Spleen (tissue), 11 donors: ENCODE measurements around the gene SAT2. TPM values are rescaled to one million over a fixed set of nuclear protein-coding genes. Genes with fewer than 3 reads are reported as not detected.

Experiments
- DNase-seq: peaks from one replicate; pipeline ENCODE4 v3.0.0-alpha.2; 2020
- H3K27ac ChIP-seq, 8 donors: fragments of 200-600 bp; sonication (generic) in 7 of 8; 1 replicate in 4 of 8; 2 replicates in 4 of 8; pipeline versions ENCODE4 v1.5.0 to v1.8.0; 2016 to 2021; ENCODE audit warnings: inconsistent platforms in 4 of 8, mild to moderate bottlenecking in 4 of 8, moderate library complexity in 1 of 8
- H3K27me3 ChIP-seq, 7 donors: fragments of 200-600 bp; sonication (generic) in 6 of 7; replicated peaks in 1 of 7; 1 replicate in 4 of 7; 2 replicates in 3 of 7; pipeline versions ENCODE4 v1.5.0 to v1.8.0; 2016 to 2021; ENCODE audit warnings: inconsistent platforms in 3 of 7, mild to moderate bottlenecking in 1 of 7
- H3K36me3 ChIP-seq, 6 donors: fragments of 200-600 bp; sonication (generic) in 5 of 6; 1 replicate in 4 of 6; 2 replicates in 2 of 6; pipeline versions ENCODE4 v1.5.0 to v1.8.0; 2016 to 2021; ENCODE audit warnings: inconsistent platforms in 2 of 6
- H3K4me1 ChIP-seq, 6 donors: fragments of 200-600 bp; sonication (generic) in 5 of 6; 1 replicate in 3 of 6; 2 replicates in 3 of 6; pipeline versions ENCODE4 v1.5.0 to v1.8.0; 2016 to 2021; ENCODE audit warnings: inconsistent platforms in 3 of 6
- H3K4me3 ChIP-seq, 8 donors: fragments of 200-600 bp; sonication (generic) in 7 of 8; 1 replicate in 4 of 8; 2 replicates in 4 of 8; pipeline versions ENCODE4 v1.5.0 to v1.8.0; 2016 to 2021; ENCODE audit warnings: inconsistent platforms in 4 of 8, mild to moderate bottlenecking in 4 of 8, moderate library complexity in 2 of 8
- H3K9me3 ChIP-seq, 8 donors: fragments of 200-600 bp; sonication (generic) in 7 of 8; 1 replicate in 4 of 8; 2 replicates in 4 of 8; pipeline versions ENCODE4 v1.5.0 to v1.8.0; 2016 to 2021; ENCODE audit warnings: inconsistent platforms in 4 of 8
- CTCF ChIP-seq, 11 experiments: fragments of 200-600 bp in 7 of 11; fragments of 450-650 bp in 4 of 11; sonication (generic) in 4 of 11; IDR thresholded peaks in 8 of 11; conservative IDR thresholded peaks in 3 of 11; 1 replicate in 7 of 11; 2 replicates in 4 of 11; pipeline versions ENCODE4 v1.4.0 to v1.8.0; 2016 to 2021; ENCODE audit warnings: antibody characterized with exemption in 11 of 11, inconsistent platforms in 4 of 11, mild to moderate bottlenecking in 1 of 11
- POLR2A ChIP-seq, 3 donors: fragments of 450-650 bp; IDR thresholded peaks; one replicate each; pipeline ENCODE4 v1.5.1; 2017; ENCODE audit warnings: antibody characterized with exemption in 3 of 3, mild to moderate bottlenecking in 1 of 3
- POLR2AphosphoS5 ChIP-seq, 3 donors: sonication (generic); formaldehyde crosslinking; IDR thresholded peaks; one replicate each; pipeline ENCODE4 v1.5.1; 2017; ENCODE audit warnings: antibody characterized with exemption in 3 of 3
- WGBS, 5 donors: extraction: QIAGEN DNeasy Blood & Tissue Kit in 3 of 5; methylation state at CpG; one replicate each; pipeline versions ENCODE4 v1.1.5 to v1.1.7; 2013 to 2018; 5-methylcytosine and 5-hydroxymethylcytosine counted together
- intact Hi-C: fragments of 100-400 bp; cut with DNase I; formaldehyde crosslinking; loops from one replicate; pipeline ENCODE4 v1.15.0; 2023; ENCODE audit warnings: low total_unique reads
- polyA plus RNA-seq, 3 donors: library from polyadenylated mRNA; stranded (reverse); fragments of 200-250 nt; gene quantifications; one replicate each; pipeline ENCODE4 v1.2.1, GENCODE V29; 2013
- total RNA-seq, 7 donors: library from RNA; depleted of rRNA in 3 of 7; stranded (reverse); fragments of >200 nt in 3 of 7; fragmentation: NEBNext Ultra II Directional in 4 of 7; extraction: Animal tissue kit (Norgen Biotek cat#: 25700) in 4 of 7; gene quantifications; one replicate each; pipeline versions ENCODE4 v1.1.0 to v1.2.1, GENCODE V29; 2016 to 2021
- donor health status: healthy with polysubstance abuse.
- donor health status: DM: no; HTN: no; CAD: no; lungs with moderate emphysema.
- donor health status: DM: no; HTN: no; CAD: no.
- donor health status: Bipolar disorder and iron deficiency.
- donor health status: healthy.
- donor health status: DM: no; HTN: no; CAD: no.
- donor health status: DM: yes; HTN: yes; CAD: no.

Gene SAT2
- total and polyA plus RNA-seq, 10 donors = 65.1 to 229 (median 90.3) TPM

GRCh38 chr17:7673239-7673638, 45.6 kb upstream of the SAT2 start:
- Histone ChIP-seq H3K27ac (no peak overlapping the region), H3K27me3 (no peaks in the 10 kb centered on the region), H3K4me3 (no peak overlapping the region), H3K9me3 (peaks cover 3 to 16% (median 10%) of the 10 kb centered on the region in 8 donors), H3K4me1 (no peaks in the 10 kb centered on the region), H3K36me3 (peaks cover 13 to 88% (median 81%) of the 10 kb centered on the region in 6 donors)
- TF ChIP-seq POLR2A (IDR thresholded peaks at IDR 0.05) (no peak), CTCF (IDR thresholded peaks at IDR 0.05 in 8 of 11, conservative IDR thresholded peaks at IDR 0.05 in 3 of 11) (peak in 8 of 11 experiments; percentile 20 to 53 (median 36)), POLR2AphosphoS5 (IDR thresholded peaks at IDR 0.05) (no peak)
- 95 to 98% (median 96%) methylated on average over 2 of the region's 2 CpGs for WGBS, 5 donors
- intact Hi-C loops = no loop called here
- DNase-seq = no peak

GRCh38 chr17:7668482-7668881, 40.9 kb upstream of the SAT2 start:
- TF ChIP-seq POLR2A (IDR thresholded peaks at IDR 0.05) = no peak
- TF ChIP-seq CTCF (IDR thresholded peaks at IDR 0.05 in 8 of 11, conservative IDR thresholded peaks at IDR 0.05 in 3 of 11) = no peak
- no peak for TF ChIP-seq POLR2AphosphoS5 (IDR thresholded peaks at IDR 0.05)
- WGBS, 5 donors = 91 to 98% (median 95%) methylated on average over 7 of the region's 7 CpGs
- Histone ChIP-seq H3K4me3 (no peak overlapping the region), H3K27me3 (no peaks in the 10 kb centered on the region), H3K36me3 (peaks cover 4 to 81% (median 72%) of the 10 kb centered on the region in 6 donors), H3K27ac (no peak overlapping the region), H3K9me3 (peaks cover 2 to 6% (median 5%) of the 10 kb centered on the region in 8 donors), H3K4me1 (no peaks in the 10 kb centered on the region)
- no peak for DNase-seq
- intact Hi-C loops = no loop called here

- Histone ChIP-seq H3K4me3 (no peak overlapping the region), H3K27ac (no peak overlapping the region), H3K4me1 (no peaks in the 10 kb centered on the region), H3K36me3 (peaks cover 0 to 75% (median 65%) of the 10 kb centered on the region in 6 donors), H3K27me3 (no peaks in the 10 kb centered on the region), H3K9me3 (no peaks in the 10 kb centered on the region)
- WGBS, 5 donors = 84 to 93% (median 86%) methylated on average over 9 to 10 of the region's 10 CpGs
- DNase-seq = no peak
- no peak for TF ChIP-seq POLR2AphosphoS5 (IDR thresholded peaks at IDR 0.05)
- TF ChIP-seq CTCF (IDR thresholded peaks at IDR 0.05 in 8 of 11, conservative IDR thresholded peaks at IDR 0.05 in 3 of 11) = no peak
- no peak for TF ChIP-seq POLR2A (IDR thresholded peaks at IDR 0.05)
- intact Hi-C loops = no loop called here
Measured at GRCh38 chr17:7667656-7668406, 40.2 kb upstream of the SAT2 start.

GRCh38 chr17:7656958-7657609, 29.5 kb upstream of the SAT2 start:
- no peak overlapping the region for H3K4me3 ChIP-seq
- intact Hi-C loops = no loop called here
- H3K9me3 ChIP-seq = no peaks in the 10 kb centered on the region
- 58 to 73% (median 61%) methylated on average over 10 of the region's 10 CpGs for WGBS, 5 donors
- peak overlapping the region in 5 of 8 donors; percentile 4 to 50 (median 23) for H3K27ac ChIP-seq
- TF ChIP-seq POLR2AphosphoS5 (IDR thresholded peaks at IDR 0.05) (peak in 2 of 3 donors; percentile 22 to 35), CTCF (IDR thresholded peaks at IDR 0.05 in 8 of 11, conservative IDR thresholded peaks at IDR 0.05 in 3 of 11) (no peak), POLR2A (IDR thresholded peaks at IDR 0.05) (no peak)
- H3K36me3 ChIP-seq = no peaks in the 10 kb centered on the region
- peaks cover 0 to 6% (median under 1%) of the 10 kb centered on the region in 6 donors for H3K4me1 ChIP-seq
- peaks cover 0 to 15% (median 5%) of the 10 kb centered on the region in 7 donors for H3K27me3 ChIP-seq
- DNase-seq = no peak
